Esophagus muscularis mucosa (tissue), 4 donors: Measurements from ENCODE around the gene OSBPL1A. TPM values are rescaled to one million over a fixed set of nuclear protein-coding genes. Genes with fewer than 3 reads are reported as not detected.

Experiments
- DNase-seq: peaks from one replicate; pipeline ENCODE4 v3.0.0-alpha.2; 2017; ENCODE audit errors: extremely low spot score
- H3K27ac ChIP-seq, 4 donors: fragments of 200-600 bp; sonication (generic); replicated peaks in 1 of 4; 1 replicate in 3 of 4; 2 replicates in 1 of 4; pipeline ENCODE4 v1.5.1; 2016 to 2019; ENCODE audit warnings: mild to moderate bottlenecking in 1 of 4
- H3K27me3 ChIP-seq, 4 donors: fragments of 200-600 bp; sonication (generic); one replicate each; pipeline versions ENCODE4 v1.5.1 to v1.6.0; 2016 to 2019
- H3K36me3 ChIP-seq, 4 donors: fragments of 200-600 bp; sonication (generic); one replicate each; pipeline ENCODE4 v1.5.1; 2016 to 2019
- H3K4me1 ChIP-seq, 4 donors: fragments of 200-600 bp; sonication (generic); one replicate each; pipeline ENCODE4 v1.5.1; 2016 to 2019
- H3K4me3 ChIP-seq, 4 donors: fragments of 200-600 bp; sonication (generic); 1 replicate in 2 of 4; 2 replicates in 2 of 4; pipeline ENCODE4 v1.5.1; 2016 to 2019; ENCODE audit warnings: mild to moderate bottlenecking in 4 of 4, moderate library complexity in 1 of 4
- H3K9me3 ChIP-seq, 4 donors: fragments of 200-600 bp; sonication (generic); 1 replicate in 3 of 4; 2 replicates in 1 of 4; pipeline ENCODE4 v1.5.1; 2016 to 2019
- EP300 ChIP-seq: sonication (generic); formaldehyde crosslinking; IDR thresholded peaks from one replicate; pipeline ENCODE4 v1.6.1; 2017; ENCODE audit warnings: antibody characterized with exemption
- POLR2A ChIP-seq: fragments of 450-650 bp; IDR thresholded peaks from one replicate; pipeline ENCODE4 v1.6.1; 2017; ENCODE audit warnings: antibody characterized with exemption, moderate library complexity, mild to moderate bottlenecking, low read depth
- POLR2AphosphoS5 ChIP-seq, 2 donors: sonication (generic); formaldehyde crosslinking; IDR thresholded peaks; one replicate each; pipeline ENCODE4 v1.6.1; 2017; ENCODE audit warnings: antibody characterized with exemption in 2 of 2
- WGBS: methylation state at CpG from one replicate; pipeline ENCODE4 v1.1.5; 2018; 5-methylcytosine and 5-hydroxymethylcytosine counted together
- intact Hi-C: fragments of 100-400 bp; cut with DNase I; formaldehyde crosslinking; loops from one replicate; pipeline ENCODE4 v1.15.1; 2023
- total RNA-seq, 4 donors: library from RNA; depleted of rRNA; stranded (reverse); fragments of >200 nt; gene quantifications; one replicate each; pipeline versions ENCODE4 v1.1.0 to v1.2.1, GENCODE V29; 2016
- TF ChIP-seq, protein P1 (sequence below), 3 experiments: fragments of 200-600 bp in 2 of 3; fragments of 450-650 bp in 1 of 3; sonication (generic) in 2 of 3; IDR thresholded peaks; one replicate each; pipeline ENCODE4 v1.5.1; 2017 to 2019; ENCODE audit warnings: antibody characterized with exemption in 3 of 3, mild to moderate bottlenecking in 2 of 3, moderate library complexity in 1 of 3

The OSBPL1A gene
- total RNA-seq, 4 donors from 2014 or later, result 78.2 to 126 (median 101) TPM

DNA sequence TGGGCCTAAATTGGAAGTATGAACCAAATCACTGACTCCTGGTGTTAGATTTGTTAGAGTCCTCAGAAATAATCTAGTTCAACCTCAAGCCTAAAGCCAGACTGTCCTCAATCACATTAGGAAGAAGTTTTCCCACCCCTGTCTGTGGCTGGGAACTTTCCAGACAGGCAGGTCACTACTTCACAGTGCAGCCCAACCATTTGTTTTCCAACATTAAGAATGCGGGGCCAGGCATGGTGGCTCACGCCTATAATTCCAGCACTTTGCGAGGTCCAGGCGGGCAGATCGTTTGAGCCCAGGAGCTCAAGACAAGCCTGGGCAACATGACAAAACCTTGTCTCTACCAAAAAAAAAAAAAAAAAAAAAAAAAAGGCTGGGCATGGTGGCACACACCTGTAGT lies 5.5 kb upstream of the OSBPL1A start:
- TF ChIP-seq EP300 (no peak), POLR2A (no peak), POLR2AphosphoS5 (IDR thresholded peaks at IDR 0.05) (no peak)
- TF ChIP-seq, protein P1, sequence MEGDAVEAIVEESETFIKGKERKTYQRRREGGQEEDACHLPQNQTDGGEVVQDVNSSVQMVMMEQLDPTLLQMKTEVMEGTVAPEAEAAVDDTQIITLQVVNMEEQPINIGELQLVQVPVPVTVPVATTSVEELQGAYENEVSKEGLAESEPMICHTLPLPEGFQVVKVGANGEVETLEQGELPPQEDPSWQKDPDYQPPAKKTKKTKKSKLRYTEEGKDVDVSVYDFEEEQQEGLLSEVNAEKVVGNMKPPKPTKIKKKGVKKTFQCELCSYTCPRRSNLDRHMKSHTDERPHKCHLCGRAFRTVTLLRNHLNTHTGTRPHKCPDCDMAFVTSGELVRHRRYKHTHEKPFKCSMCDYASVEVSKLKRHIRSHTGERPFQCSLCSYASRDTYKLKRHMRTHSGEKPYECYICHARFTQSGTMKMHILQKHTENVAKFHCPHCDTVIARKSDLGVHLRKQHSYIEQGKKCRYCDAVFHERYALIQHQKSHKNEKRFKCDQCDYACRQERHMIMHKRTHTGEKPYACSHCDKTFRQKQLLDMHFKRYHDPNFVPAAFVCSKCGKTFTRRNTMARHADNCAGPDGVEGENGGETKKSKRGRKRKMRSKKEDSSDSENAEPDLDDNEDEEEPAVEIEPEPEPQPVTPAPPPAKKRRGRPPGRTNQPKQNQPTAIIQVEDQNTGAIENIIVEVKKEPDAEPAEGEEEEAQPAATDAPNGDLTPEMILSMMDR (IDR thresholded peaks at IDR 0.05), result no peak
- intact Hi-C loops, result no loop called here
- WGBS, result 80% methylated on average over 5 of the region's 5 CpGs

DNA sequence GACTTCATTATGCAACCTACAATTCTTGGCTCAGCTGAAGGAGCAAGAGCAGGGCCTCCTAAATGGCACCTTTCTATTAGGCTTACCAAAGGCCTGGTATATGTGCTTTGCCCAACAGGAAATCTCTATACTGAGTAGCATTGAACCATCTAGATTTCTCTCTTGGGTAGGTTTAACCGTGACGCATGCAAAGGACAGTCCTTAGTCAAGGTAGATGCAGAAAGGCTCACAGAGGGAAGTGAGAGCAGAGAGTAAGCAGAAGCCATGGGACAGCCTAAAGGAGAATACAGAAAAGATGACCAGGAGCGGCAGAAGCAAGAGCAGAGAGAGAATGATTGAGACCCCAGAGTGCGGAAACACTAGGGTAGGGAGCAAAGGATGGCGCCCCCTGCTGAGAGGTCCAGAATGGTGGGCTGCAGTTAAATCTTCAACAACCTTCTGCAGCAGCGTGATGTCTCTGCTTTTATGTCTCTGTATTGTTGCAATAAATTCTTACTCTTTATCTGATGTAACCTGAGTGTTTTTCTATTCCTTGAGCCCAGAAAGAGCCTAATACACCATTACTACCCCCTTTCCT lies 4.7 kb upstream of the OSBPL1A start:
- Histone ChIP-seq H3K27me3 (peaks cover 0 to 6% (median 0%) of the 10 kb centered on the region in 4 donors), H3K27ac (no peak overlapping the region), H3K4me3 (no peak overlapping the region), H3K36me3 (no peaks in the 10 kb centered on the region), H3K4me1 (peaks cover 6 to 7% (median 7%) of the 10 kb centered on the region in 4 donors), H3K9me3 (no peaks in the 10 kb centered on the region)
- WGBS, result 79% methylated on average over 6 of the region's 6 CpGs
- DNase-seq, result no peak
- intact Hi-C loops, result no loop called here
- TF ChIP-seq POLR2A, result no peak
- TF ChIP-seq, protein P1 (IDR thresholded peaks at IDR 0.05), result peak in 1 of 3 experiments; percentile 20

More for the DNA sequence above, 5.5 kb upstream of the OSBPL1A start:
- H3K9me3 ChIP-seq, result no peaks in the 10 kb centered on the region
- no peak for DNase-seq
- peaks cover 5% of the 10 kb centered on the region in 4 donors for H3K4me1 ChIP-seq
- H3K4me3 ChIP-seq, result no peak overlapping the region
- no peaks in the 10 kb centered on the region for H3K36me3 ChIP-seq
- no peak overlapping the region for H3K27ac ChIP-seq
- H3K27me3 ChIP-seq, result peaks cover 0 to 11% (median 0%) of the 10 kb centered on the region in 4 donors

DNA sequence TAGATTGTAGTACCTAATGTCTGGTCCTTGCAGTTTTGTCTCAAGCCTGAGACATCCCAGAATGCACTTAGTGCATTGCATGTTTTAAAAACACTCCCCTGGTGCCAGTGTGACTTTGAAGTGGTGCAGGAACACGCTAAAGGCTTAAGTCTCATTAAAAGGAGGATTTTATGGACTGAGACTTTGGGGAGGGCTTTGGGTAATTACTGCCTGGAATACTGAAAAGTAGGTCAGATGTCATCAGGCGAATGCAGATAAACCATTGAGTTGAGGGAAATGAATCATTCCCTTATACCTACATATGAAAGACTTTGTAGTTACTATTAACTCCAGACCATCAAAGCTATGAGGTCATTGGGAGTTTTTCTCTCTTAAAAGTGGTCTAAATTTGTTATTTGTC lies 3.0 kb upstream of the OSBPL1A start:
- Histone ChIP-seq H3K36me3 (no peaks in the 10 kb centered on the region), H3K9me3 (no peaks in the 10 kb centered on the region), H3K27me3 (no peaks in the 10 kb centered on the region), H3K4me1 (peaks cover 6 to 16% (median 14%) of the 10 kb centered on the region in 4 donors), H3K4me3 (no peak overlapping the region), H3K27ac (no peak overlapping the region)
- WGBS, result 95% methylated on average over 2 of the region's 2 CpGs
- intact Hi-C loops, result no loop called here
- no peak for DNase-seq
- TF ChIP-seq, protein P1 (IDR thresholded peaks at IDR 0.05), result no peak
- TF ChIP-seq POLR2A, result no peak
- no peak for TF ChIP-seq POLR2AphosphoS5 (IDR thresholded peaks at IDR 0.05)
- no peak for TF ChIP-seq EP300

DNA sequence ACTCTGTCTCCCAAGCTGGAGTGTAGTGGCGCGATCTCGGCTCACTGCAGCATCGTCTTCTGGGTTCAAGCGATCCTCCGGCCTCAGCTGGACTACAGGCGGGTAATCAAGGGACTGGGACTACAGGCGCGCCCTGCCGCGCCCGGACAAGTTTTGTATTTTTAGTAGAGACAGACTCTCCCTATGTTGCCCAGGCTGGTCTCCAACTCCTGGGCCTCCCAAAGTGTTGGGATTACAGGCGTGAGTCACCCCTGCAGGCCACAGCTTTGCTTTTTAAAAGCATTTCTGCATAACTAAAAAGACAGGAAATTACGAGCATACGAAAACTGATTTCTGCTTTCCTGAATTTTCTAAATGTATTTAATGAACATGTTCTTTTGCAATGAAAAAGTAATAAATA lies 916 bp upstream of the OSBPL1A start:
- no peaks in the 10 kb centered on the region for H3K36me3 ChIP-seq
- WGBS, result 89% methylated on average over 15 of the region's 15 CpGs
- no peak for DNase-seq
- TF ChIP-seq POLR2A (no peak), POLR2AphosphoS5 (IDR thresholded peaks at IDR 0.05) (no peak), EP300 (no peak)
- TF ChIP-seq, protein P1 (IDR thresholded peaks at IDR 0.05), result no peak
- intact Hi-C loops, result no loop called here
- H3K27ac ChIP-seq, result peak overlapping the region; percentile 78 to 90 (median 86)
- H3K4me3 ChIP-seq, result peak overlapping the region in 3 of 4 donors; percentile 74 to 88 (median 74)
- H3K4me1 ChIP-seq, result peaks cover 6 to 16% (median 14%) of the 10 kb centered on the region in 4 donors
- H3K27me3 ChIP-seq, result no peaks in the 10 kb centered on the region
- H3K9me3 ChIP-seq, result no peaks in the 10 kb centered on the region
